ENCODE data around the gene LEMD3. TPM values are rescaled to one million over a fixed set of nuclear protein-coding genes. Genes with fewer than 3 reads are reported as not detected.
A peak's percentile ranks its signal among the peaks of the same experiment; 100 is the strongest.

LEMD3 gene
- total and polyA plus RNA-seq, 2 experiments from 2014 or later: 15.4 to 56.7 TPM

- Histone ChIP-seq H3K36me3 (ENCODE audit: insufficient read depth) (no peaks in the 10 kb centered on the region), H4K20me1 (replicated peaks; ENCODE audit: insufficient read depth) (peaks cover 21% of the 10 kb centered on the region; the same call in 1 of the 2 replicates), H3K9me2 (ENCODE audit: insufficient read depth) (no peaks in the 10 kb centered on the region; the same call in 1 of the 2 replicates), H3K79me2 (replicated peaks; ENCODE audit: insufficient read depth) (peaks cover 98% of the 10 kb centered on the region), H3F3A (replicated peaks; ENCODE audit: low read depth) (no peaks in the 10 kb centered on the region), H3K4me2 (peak overlapping the region; percentile 19), H3K27me3 (ENCODE audit: insufficient read depth) (no peaks in the 10 kb centered on the region), H3K27ac (ENCODE audit: low read depth) (no peak overlapping the region), H2AFZ (no peak overlapping the region), H3K4me1 (ENCODE audit: insufficient read depth) (peaks cover 22% of the 10 kb centered on the region), H3K4me3 (peak overlapping the region; percentile 24; the same call in 1 of the 2 replicates)
- peaks cover 6% of the 10 kb centered on the region; the same call in 2 of the 3 replicates for H3K9me3 Mint-ChIP-seq
- DNase-seq (ENCODE audit: low spot score) (no peak), ATAC-seq (no peak)
- H3K4me1 Mint-ChIP-seq: peaks cover 40% of the 10 kb centered on the region
- H3K36me3 Mint-ChIP-seq (ENCODE audit: low read depth): peaks cover 16% of the 10 kb centered on the region
- TF ChIP-seq EZH2 (IDR thresholded peaks at IDR 0.05; ENCODE audit: low read depth, unreplicated experiment): no peak
- TF ChIP-seq JUNB (IDR thresholded peaks at IDR 0.05; ENCODE audit: unreplicated experiment): no peak
- TF ChIP-seq ETS1 (IDR thresholded peaks at IDR 0.05): no peak
- no peak for TF ChIP-seq ZNF114 (CRISPR knock-in tag; IDR thresholded peaks at IDR 0.05)
- TF ChIP-seq ZNF462 (CRISPR knock-in tag; IDR thresholded peaks at IDR 0.05): no peak
- TF ChIP-seq POLR2AphosphoS5 (IDR thresholded peaks at IDR 0.05; ENCODE audit: low read depth): no peak
- no peak for TF ChIP-seq STAT1 (IDR thresholded peaks at IDR 0.05; ENCODE audit: unreplicated experiment)
- no peak for TF ChIP-seq CTCF (conservative IDR thresholded peaks at IDR 0.05; ENCODE audit: low read depth in 2 of 2)
- TF ChIP-seq CREB1 (CRISPR knock-in tag; IDR thresholded peaks at IDR 0.05; ENCODE audit: low read depth): no peak
- TF ChIP-seq REST (IDR thresholded peaks at IDR 0.05; ENCODE audit: unreplicated experiment): no peak
- TF ChIP-seq EZH2phosphoT487 (IDR thresholded peaks at IDR 0.05; ENCODE audit: unreplicated experiment): no peak
- no peak for TF ChIP-seq NANOG (IDR thresholded peaks at IDR 0.05; ENCODE audit: borderline replicate concordance)
- no peak for TF ChIP-seq ZNF331 (CRISPR knock-in tag; IDR thresholded peaks at IDR 0.05; ENCODE audit: low read depth)
- H3K27ac Mint-ChIP-seq: peak overlapping the region; percentile 67
- H3K27me3 Mint-ChIP-seq (ENCODE audit: insufficient read depth, low read depth, poor library complexity): peaks cover 2% of the 10 kb centered on the region
- peak overlapping the region; percentile 30; the same call in 1 of the 3 replicates for H3K4me3 Mint-ChIP-seq
Measured at GRCh38 chr12:65194949-65195348, 25.6 kb downstream of the LEMD3 start.
